Right renal pelvis (tissue), 4 donors: ENCODE data around the gene WDR7. TPM values are rescaled to one million over a fixed set of nuclear protein-coding genes. Genes with fewer than 3 reads are reported as not detected.

Experiments used
- DNase-seq, 4 donors: peaks; one replicate each; pipeline ENCODE4 v3.0.0-alpha.2; 2013; ENCODE audit warnings: low read depth in 4 of 4, low spot score in 3 of 4, missing footprints in 1 of 4
- polyA plus RNA-seq, 4 donors: library from polyadenylated mRNA; unstranded; fragments of 120-200 nt; gene quantifications; one replicate each; pipeline ENCODE4 v1.2.1, GENCODE V29; 2013; ENCODE audit not compliant: insufficient read length in 4 of 4

Gene WDR7
- polyA plus RNA-seq, 4 donors, result 11.7 to 16.1 (median 12.4) TPM

DNA sequence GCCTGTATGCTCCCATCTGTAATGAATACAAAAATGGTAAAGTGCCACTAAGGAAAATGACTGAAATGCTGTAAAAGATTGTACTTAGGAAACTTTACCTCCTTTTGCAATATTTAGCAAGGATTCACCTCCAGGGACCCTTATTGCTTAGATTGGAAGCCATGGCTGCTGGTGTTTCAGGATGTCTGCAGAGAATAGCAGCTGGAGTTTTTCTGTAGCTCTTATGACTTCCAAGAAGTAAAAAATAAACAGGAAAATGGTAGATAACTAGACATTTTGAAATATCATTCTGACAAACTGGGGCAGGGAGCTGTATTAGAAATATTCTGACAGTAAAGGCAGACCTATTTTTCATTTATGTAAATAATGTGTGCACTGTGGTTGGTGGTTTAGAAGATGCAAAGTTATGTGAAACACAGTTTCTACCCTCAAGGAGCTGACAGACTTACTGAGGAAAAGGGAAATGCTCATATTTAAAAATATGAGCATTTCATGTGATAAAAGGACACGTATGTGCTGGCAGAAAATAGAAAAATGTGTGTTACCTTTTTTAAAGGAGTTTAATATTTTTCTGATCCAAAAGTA lies 270.8 kb downstream of the WDR7 start:
- DNase-seq, result peak in 1 of 4 donors; percentile 2

DNA sequence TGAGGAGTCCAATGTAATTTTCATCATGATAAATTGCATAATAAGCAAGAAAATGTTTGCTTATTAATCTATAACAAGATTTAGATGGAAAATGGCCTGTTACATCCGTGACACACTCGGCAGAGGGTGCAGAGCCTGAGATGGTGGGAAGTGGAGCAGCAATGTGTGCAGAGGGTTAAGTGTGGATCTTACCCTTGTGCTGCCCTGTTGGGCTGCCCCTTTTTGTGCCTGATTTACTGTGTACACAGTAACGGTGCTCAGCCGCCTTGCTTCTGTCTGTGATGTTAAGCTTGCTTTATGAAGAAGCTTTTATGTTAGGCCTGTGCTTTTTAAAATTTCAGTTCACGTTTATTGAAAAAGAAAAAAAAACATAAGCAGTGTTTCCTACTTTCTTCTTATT lies 275.6 kb downstream of the WDR7 start:
- DNase-seq, result no peak

DNA sequence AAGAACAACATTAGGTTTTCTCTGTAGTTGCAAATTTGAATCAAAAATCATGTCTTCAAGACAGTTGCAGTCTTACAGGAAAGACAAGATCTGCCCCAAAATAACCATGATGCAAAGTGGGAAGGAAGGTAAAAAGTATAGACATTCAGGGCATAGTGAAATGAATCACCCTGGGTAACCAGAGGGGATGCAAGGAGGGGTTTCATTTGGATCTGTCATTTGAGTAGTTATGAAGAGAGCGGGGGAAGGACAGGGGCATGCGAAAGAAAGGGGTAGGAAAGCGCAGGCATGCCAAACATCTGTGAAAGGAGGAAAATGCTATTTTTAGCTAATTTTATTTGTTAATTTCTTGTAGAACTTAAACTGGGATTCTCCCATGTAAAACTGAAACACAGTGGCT lies 276.6 kb downstream of the WDR7 start:
- no peak for DNase-seq

DNA sequence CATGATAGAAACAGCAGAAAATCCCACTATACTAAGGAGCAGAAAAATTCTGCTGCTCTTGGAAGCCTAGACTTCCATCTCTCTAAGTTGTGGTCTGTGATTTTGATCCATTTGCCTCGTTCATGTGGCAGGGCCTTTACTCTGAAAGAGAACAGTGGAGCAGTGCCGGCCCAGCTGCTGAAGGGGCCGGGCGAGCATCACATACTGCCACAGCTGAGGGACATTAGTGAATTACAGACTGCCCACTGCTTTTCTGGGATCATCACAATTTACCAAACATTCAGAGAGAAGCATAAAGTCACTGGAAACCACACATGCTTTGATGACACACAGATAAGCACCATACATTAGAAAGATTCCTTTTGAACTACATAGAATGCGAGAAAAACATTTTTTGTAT lies 278.7 kb downstream of the WDR7 start:
- DNase-seq, result no peak

DNA sequence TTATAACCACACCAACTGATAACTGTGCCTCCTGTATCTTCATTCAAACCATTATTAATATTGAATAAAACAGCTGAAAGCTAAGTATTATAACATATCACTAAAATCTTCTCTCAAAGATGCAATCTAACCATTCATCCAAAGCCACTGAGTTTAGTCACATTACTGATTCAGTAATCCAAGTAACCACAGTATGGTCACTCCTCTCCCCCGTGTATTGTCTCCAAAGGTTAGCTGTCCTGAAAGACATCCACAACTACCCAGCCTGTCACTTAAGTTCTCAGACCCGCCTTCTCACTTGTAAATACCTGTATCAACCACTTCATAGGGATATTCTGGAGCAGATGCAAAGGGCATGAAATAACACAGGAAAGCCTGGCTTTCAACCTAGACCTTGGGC lies 282.3 kb downstream of the WDR7 start:
- no peak for DNase-seq

DNA sequence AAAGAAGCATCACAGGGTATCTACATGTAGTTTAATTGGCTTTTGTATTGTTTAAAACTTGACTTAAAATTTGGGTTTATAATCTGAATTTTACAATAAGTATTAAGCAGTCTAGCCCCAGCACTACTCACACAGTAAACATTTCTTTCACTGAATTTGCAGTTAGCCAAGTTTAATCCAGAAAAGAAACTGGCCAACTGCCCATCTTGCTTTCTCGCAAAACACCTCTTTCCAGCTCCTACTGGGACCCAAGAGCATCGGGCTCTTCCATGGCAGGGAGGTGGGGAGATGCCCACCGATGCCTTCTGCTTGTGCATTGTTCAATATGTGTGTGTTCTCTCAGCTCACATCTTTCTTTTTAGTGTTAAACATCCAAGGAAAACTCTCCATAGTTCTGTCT lies 283.0 kb downstream of the WDR7 start:
- DNase-seq, result no peak

DNA sequence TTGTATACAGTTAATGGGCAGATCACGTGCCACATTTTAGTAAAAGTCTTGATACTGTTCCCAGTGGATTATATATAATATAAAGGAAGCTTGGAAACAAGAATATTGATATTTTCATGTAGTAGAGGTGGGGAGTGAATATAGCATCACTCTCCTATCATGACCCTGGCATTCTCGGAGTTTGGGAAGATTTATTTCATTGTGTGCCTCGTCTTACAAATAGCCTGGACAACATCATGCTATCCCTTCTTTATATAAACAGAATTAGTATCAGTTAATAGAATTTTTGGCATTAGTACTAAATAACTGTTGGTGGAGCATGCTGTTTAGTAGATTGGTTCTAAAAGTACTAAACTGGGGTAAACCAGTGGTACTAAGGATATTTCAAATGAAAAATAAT lies 283.7 kb downstream of the WDR7 start:
- no peak for DNase-seq

DNA sequence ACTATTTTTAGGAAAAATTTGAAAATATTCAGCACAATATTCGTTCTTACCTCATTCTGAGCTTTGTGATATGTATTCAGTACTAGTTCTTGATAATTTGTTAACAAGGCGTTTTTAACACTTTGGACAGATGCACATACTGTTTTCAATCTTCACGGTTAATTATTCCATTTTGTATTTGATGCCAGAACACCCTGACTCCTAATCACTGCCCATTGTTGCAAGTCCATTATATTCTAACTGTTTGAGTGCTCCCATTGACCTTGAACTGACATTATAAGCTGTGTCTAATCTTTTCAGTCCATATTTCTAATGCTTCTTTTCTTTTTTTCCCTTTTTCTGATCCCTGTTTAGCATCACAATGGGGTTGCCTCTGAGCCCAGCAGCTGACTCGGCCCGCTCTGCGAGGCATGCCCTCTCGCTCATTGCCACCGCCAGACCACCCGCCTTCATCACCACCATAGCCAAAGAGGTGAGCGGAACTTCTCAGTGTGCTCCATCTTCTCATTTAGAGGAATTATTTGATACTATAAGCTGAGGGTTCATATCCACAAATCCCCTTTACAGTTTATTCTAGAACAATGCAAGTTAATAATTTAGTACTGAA lies 284.4 kb downstream of the WDR7 start:
- no peak for DNase-seq

DNA sequence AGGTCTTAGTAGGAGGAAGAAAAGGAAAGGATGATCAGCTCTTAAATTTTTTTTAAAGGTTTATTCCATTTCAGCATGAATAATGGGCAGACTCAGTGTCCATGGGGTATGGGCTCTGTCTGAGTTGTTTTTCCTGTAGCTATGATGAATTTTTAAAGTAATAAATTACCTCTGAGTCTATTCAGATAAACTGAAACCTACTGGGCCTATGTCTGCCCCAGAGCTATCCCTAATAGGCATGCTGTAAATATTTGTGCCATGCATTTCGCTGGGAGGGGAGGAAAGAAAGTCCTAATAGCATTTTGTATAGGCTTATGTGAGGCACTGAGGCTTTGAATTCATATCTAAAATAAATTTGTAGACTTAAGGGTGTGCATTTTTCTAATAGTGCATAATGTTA lies 285.3 kb downstream of the WDR7 start:
- DNase-seq, result no peak

DNA sequence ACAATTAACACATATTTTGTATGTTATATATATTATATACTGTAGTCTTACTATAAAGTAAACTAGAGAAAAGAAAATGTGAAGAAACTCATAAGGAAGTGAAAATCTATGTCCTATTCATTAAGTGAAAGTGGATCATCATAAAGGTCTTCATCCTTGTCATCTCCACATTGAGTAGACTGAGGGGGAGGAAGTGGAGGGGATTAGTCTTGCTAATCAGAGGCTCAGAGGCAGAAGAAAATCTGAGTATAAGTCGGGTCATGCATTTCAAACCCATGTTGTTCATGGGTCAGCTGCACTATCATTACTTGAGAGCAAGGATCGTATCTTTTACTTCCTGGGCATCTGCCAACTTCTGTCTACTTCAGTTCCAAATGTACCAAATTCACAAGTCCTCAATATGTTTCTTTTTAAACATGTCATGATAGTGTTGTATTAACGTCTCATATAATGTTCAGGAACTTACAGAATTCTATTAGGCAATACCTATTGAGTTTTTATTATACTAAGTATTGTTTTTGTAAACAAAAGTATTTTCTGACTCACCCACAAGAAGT lies 286.8 kb downstream of the WDR7 start:
- no peak for DNase-seq

DNA sequence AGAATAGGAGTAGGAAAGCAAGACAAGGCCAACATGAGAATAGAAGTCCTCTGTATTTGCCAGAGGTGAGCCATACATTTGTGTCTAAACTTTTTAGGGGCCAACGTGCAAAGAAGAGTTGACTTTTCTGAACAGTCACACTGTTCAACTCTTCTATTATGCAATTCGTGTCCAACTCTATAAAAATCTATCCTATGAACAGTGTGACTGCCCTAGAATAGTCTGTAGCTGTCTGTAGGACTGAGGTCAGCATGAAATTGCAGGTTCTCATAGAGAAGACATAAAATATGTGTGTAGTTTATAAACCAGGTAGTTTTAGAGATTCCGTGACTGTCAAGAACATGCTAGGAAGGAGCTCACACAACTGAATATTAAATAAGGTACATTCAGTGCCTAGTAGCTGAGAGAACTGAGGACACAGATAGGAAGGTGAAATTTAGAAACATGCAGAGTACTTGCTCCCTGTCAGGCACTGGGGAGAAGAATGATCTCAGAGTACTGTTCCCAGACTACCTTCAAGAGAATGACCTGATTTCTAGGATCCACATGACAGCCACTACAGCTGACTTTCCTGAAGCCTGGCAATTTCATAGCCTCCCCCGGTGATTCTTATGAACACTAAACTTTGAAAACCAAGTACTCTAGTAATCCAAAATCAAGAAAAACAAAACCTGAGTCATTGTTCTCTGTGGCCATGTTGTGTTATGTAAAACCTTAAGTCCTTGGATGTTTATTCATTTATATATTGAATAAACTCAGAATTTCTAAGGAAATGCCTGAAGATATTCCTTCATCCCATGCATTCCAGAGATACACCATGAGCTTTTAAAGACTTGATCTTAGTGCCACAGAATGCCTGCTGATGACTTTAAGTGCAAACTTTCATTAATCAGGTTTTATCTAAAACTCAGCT lies 294.3 kb downstream of the WDR7 start:
- DNase-seq, result no peak

DNA sequence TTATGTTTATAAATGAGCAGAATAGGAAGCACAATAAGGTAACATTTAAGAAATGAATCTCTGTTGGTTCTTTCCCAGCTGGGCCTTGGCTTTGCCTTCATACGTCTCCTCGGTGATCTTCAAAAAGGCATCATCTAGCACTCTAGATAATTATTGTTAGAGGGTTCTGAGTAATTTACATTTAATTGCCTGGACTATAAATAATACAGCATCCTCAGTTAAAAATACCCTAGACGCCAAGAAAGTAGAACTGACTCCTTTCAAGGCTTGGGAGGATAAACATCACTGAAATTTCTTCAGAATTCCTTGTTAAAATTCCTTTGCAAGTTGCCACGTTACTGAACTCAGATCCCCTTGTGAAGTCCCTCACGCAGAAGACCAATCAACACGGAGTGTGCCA lies 296.1 kb downstream of the WDR7 start:
- no peak for DNase-seq

DNA sequence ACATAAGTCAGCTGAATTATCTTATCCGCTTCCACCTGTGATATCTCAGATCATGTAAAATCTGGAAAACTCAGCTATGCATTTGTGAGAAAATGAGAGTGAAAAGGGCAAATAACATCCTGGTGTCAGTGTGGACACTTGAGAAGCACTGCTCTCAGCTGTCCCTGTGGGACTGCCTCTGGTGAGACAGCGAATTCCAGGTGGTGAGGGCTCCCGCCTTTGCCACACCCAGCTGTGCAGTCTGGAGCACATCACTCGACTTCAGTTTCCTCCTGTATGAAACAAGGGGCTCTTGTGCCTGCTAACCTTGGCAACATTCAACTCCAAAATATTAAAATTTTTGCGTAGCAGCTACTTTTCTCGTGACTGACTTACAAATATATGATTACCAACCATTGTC lies 300.9 kb downstream of the WDR7 start:
- no peak for DNase-seq

DNA sequence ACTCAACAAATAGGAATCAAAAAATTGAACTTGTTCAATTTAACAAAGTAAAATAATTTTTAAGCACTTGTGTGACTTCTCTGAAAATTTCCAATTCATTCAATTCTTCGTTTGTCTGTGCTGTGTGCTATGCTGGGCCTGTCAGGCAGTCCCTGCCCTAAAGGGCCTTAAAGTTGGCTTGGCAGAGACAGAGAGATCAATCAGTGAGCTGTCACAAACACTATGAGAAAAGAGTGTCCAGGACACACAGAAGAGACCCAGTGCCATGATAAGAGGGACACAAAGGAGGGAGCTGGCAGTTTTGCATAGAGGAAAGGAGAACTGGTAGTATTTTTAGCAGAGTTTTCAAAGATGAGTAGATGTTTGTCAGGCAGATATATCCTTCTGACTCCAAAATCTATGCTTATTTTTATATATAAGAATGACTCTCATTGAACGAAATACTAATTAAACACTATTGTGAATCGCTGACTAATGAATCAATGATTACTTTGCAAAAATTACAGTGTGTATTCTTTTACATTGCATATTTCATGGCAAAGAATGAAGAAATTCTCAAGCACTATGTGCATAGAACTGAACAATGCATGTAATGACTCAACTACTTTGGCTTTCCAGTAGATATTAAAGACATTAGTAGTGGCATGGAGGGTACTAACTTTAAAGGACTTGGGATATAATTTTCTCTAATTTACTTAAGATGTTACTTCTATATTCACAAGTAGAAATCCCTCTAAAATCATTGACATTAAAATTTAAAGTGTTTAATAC lies 302.5 kb downstream of the WDR7 start:
- DNase-seq, result no peak

DNA sequence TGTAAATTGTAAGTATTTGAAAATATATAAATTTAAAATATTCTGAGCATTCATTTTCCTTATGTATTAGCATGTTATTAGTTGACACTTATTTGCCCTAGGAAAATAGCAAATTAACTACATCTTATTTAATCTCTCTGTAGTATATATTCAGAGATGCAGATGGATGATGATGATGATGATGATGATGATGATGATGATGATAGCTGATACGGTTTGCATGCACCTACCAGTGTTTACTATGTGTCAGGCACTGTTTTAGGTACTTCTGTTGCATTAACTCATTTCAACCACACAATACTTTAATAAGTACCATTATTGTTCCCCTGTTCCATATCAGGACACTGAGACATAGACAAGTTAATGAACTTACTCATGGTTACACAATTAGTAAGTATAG lies 304.3 kb downstream of the WDR7 start:
- DNase-seq, result no peak

DNA sequence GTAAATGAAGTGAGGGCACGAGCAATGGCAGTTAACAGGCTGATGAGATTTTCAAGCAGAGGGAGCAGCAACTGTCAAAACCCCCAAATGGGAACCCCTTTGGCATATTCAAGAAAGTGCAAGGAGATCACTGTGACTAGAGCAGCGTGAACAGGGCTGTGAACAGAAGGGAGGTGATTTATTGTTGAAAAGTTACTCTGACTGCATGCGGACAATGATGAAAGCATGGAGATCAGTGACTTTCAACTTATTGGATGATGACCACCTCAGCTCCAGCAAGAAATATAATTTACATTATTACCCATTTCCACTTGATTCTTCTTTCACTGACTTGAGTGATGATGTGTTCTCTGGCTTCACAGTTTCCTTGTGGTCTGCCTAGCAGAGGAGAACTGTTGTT lies 308.0 kb downstream of the WDR7 start:
- DNase-seq, result no peak

DNA sequence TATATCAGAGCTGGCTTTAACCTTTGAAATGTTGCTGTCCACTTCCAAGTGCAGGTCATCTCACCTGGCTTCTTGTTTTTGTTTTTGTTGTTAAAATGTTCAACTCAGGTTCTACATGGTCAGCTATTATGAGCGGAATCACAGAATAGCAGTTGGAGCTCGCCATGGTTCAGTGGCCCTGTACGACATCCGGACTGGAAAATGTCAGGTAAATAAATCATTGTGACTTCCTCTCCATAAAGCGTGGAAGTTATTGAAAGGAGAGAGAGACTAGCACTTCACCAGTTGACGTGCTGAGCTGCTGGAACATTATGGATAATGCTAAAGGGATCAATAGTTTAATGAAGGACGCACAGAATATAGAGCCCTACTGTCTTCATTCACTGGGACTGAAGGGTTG lies 311.2 kb downstream of the WDR7 start:
- DNase-seq, result peak in 1 of 4 donors; percentile 12

DNA sequence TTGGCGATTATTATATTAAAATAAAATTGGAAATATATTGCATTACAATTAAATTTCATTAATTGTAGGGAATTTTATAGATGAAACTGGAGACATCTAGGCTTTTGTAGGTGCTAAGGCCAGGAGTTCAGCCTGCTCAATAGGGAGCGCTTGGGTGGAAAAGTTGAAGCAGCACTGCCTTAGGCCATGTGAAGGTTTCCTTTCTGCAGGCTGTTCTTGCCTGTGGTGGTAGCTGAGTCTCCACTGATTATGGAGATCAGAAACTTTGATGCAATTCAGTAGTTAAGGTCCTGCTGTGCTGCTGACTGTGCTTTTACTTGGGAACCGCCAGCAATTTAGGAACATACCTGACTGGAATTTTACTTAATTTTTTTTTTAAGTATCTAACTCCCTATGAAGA lies 315.9 kb downstream of the WDR7 start:
- DNase-seq, result no peak

DNA sequence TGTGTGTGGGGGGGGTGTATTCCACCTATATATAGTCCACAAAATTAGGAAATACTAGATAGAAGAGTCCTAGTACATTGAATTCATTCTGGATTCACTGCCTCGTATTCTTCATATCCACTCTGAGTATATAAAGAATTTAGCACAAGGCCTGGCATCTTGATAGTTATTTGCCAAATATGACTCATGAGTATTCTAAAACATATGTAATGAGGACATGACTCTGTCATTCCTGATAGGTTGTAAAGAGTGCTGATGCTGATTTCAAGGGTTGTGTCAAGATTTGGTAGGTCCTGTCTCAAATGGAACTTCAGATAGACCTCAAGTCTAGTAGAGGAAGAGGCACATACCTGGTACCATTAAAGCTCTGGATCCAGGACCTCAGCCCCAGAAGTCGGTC lies 322.3 kb downstream of the WDR7 start:
- no peak for DNase-seq

DNA sequence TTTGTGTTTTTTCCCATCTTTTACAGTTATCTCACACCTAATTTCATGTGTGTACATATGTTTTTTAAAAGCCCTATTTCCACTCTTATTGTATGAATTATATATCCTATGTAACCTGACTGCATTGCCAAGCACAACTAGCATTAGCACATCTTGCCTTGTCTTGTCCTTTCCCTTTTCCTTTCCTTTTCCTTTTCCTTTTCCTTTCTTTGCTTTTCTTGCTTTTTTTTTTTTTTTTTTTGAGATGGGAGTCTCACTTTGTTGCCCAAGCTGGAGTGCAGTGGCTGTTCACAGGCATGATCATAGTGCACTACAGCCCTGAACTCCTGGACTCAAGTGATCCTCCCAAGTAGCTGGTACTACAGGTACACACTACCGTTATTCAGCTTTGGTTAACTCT lies 323.0 kb downstream of the WDR7 start:
- no peak for DNase-seq

DNA sequence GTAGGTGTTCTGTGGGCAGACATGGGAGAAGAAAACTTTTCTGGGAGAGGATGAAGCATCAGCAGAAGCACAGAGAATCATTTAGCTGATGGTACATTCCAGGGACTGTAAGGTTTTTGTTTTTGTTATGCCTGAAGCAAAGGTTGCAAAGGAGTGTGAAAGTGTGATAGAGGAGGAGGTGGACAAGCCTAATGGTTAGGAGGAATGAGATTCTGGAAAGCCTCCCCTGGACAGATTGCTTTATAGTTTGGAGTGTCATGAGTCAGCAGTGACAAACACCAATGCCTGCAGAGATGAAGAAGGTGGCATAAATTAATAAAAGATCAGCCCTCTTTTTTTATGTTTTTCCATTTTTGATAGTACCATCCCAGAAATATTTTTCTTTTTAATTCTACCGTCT lies 324.1 kb downstream of the WDR7 start:
- no peak for DNase-seq
